Measurements from ENCODE around the gene PARL.

Gene PARL

DNA sequence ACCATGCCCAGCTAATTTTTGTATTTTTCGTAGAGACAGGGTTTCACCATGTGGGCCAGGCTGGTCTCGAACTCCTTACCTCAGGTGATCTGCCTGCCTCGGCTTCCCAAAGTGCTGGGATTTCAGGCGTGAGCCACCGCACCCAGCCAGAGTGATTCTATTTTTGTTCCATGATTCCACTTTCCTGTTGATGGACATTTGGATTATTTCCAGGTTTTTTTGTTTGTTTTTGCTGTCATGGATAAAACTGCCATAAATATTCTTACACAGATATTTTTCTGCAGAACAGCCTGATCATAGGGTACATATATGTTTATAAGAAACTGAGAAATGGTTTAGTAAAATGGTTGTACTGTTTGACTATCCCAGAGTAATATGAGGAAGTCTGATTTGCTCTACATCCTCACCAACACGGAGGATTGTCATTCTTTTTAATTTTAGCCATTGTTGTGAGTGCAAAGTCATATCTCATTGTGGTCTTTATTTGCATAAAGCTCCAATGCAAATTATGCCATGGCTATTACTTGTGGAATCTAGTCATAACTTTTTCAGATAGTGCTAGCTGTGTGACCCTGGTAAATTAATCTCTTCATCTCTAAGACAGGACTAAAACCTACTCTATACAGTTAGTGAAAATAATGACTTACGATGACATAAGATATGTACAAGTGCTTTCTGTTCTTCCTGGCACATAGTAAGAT lies 102.0 kb downstream of the PARL start:
- DNase-seq = no peak

DNA sequence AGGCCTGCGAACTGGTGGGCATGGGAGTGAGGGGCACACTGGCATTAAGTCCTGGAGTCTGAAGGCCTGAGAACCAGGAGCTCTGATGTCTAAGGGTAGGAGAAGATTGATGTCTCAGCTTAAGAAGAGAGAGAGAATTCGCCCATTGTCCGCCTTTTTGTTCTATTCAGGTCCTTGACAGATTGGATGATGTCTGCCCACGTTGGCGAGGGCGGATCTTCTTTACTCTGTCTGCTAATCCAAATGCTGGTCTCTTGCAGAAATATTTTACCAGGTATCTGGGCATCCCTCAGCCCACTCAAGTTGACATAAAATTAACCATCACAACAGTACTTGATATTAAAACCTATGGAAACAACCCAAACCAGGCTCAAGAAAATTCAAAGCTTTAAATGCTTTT lies 103.4 kb downstream of the PARL start:
- DNase-seq = no peak

DNA sequence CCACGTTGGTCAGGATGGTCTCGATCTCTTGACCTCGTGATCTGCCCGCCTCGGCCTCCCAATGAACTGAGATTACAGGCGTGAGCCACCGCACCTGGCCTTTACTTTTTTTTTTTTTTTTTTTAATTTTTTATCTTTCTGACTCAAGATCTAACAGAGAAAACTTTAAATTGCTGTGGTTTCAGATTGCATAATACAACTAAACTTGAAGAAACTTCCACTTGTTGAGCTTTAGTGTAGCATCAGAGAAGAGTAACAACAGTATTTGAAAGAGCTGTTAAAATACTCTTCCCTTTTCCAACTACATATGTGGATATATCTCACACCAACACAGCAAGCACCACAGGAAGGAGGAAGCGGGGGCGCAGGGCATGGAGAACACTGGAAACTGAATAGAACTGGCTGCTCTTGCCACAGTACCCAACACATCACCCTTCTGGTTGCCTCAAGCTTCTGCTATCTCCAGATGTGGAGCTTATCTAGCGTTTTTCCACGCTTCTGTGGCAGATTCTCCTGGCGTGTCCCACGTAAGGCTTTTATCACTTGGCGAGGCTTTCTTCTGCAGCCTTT lies 104.7 kb downstream of the PARL start:
- no peak for DNase-seq

Data from NCI-H2227 treated with DMSO at 0.1 percent for 48 hours (cell line).